Activated CD4-positive, alpha-beta T cell treated with anti-CD3 and anti-CD28 coated beads, Interleukin-2, amount 50 U/mL, for 24 hours (primary cell): Measurements from ENCODE around the gene BRD7.

Source experiments
- DNase-seq, 2 donors: peaks; one replicate each; pipeline ENCODE4 v3.0.0-alpha.2; 2020; ENCODE audit warnings: low read depth in 1 of 2, low spot score in 1 of 2

BRD7 gene

DNA sequence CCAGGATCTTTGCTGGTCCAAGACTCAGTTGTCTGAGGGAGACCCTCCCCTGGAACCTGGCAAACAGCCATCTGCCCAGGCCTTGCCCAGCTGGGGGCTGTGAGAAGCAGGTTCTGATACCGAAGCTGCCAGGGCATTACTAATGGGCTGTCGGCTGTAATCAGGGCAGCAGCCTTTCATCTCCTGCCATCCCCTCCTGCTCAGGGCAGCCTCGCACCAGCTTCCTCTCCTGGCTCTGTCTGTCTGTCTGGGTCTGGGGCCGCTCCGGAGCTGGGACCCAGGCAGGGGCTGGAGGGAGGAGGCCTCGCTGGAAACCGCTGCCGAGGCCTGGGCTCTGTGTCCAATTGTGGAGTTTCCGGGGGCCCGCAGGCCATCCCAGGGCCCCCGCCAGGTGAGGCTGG lies 21.6 kb upstream of the BRD7 start:
- DNase-seq, result no peak

DNA sequence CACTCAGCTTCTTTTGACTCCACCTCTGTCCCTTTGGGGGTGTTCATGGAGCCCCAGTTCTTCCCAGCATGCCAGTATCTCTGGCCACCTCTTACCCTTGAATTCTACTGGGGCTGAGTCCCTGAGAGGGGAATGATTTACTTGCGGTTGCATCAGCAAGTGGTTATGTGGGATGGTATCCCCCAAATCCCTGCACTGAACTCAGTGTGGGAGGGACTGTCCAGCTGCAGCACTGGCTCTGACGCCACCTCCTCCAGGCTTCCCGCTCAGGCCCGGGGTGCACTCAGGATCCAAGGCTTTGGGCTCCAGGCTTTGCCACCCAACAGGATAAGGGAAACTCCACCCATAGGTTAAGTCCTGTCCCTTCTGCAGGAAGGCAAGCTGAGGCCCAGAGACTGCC lies 21.1 kb upstream of the BRD7 start:
- DNase-seq, result no peak

DNA sequence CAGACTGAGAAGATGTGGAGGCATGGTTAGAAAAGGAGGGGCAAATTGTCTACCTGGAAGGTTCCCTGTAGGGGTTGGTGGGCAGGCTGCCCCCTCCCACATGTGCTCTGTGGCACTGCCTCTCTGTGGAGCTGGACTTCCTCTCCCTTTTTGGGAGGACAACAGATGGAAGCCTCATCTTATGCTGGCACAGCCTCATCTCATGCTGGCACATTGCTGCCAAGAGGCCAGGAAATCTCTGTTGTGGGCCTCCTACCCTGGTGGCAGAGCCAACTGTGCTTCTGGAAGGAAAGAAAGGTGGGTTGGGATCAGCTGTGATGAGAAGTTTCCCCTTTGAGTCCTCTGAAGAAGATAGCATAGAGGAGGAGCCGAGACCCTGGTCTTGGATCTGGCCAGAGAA lies 19.7 kb upstream of the BRD7 start:
- DNase-seq, result no peak

DNA sequence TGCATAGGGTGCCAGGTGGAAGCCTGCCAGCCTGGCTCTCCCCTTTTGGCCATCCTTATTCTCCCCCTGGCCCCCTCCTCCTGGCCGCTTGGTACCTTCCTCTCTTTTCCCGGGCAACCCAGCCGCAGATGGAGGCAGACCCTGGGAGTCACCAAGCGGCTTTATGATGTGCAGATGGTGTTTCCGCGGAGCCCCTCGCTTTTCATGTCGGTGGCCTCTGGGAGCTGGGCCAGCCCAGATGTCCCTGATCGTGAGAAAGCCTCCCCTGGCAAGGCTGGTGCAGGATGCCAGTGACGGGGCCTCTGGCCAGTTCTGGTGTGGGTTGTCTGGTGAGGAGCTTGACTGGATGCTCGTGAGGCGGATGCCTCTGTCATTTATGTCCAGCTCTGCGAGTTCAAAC lies 18.0 kb upstream of the BRD7 start:
- no peak for DNase-seq

DNA sequence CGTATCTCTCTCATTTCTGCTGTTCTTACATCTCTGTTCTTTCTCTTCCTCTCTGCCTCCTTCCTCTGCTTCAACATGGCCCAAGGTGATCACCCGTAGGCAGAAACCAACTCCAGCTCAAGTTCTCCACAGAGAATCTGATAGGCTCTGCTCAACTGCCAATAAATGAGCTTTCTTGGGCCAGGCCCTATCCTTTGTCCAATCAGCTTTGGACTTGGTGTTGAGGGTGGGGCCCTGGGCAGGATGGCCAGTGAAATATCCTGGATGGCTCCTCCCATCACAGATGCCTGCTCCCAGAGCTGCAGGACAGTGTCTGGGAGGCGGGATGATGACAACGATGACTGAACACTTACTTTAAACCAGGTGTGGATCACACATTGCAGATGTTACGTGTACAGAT lies 17.4 kb upstream of the BRD7 start:
- DNase-seq, result no peak

GRCh38 chr16:50384500-50385135 lies 15.8 kb upstream of the BRD7 start:
- DNase-seq, result no peak

GRCh38 chr16:50381679-50382440 lies 13.1 kb upstream of the BRD7 start:
- DNase-seq, result no peak

DNA sequence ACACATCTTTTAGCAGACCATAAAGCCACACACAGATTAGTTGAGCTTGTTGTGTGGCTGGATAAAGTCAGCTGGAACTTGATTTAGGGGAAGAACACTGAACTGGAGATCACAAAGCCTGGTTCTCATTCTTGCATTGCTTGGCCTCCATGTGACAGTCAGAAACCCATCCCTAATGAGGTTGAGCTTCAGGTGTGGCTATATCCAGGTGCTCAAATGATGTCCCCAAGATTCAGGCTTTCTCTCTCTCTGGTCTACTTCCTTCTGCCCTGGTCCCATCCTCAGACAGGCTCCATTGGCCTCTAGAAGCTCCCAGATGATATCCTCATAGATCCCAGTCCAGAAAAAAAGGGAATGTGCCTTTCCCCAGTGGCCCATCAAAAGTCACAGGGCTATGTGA lies 9.6 kb upstream of the BRD7 start:
- no peak for DNase-seq

GRCh38 chr16:50377001-50377400 lies 8.2 kb upstream of the BRD7 start:
- no peak for DNase-seq

GRCh38 chr16:50373780-50374179 lies 5.0 kb upstream of the BRD7 start:
- DNase-seq, result no peak

DNA sequence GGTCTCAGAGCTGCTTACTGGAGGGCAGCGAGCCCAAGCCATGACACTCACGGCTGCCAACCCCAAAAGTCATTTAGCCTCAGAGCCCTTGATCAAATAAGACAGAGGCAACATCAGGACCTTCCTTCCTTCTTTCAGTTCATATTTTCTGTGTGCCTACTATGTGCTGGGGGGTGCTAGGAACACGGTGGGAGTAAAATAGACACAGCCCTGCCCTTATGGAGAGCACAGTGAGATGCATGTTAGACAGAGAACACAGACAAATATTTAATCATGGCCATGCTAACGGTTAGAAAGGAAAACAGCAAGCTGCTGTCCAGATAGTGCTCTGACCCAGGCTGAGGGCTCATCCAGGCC lies 4.5 kb upstream of the BRD7 start:
- no peak for DNase-seq

- no peak for DNase-seq
These were observed 4.0 kb upstream of the BRD7 start for GRCh38 chr16:50372611-50373344.

DNA sequence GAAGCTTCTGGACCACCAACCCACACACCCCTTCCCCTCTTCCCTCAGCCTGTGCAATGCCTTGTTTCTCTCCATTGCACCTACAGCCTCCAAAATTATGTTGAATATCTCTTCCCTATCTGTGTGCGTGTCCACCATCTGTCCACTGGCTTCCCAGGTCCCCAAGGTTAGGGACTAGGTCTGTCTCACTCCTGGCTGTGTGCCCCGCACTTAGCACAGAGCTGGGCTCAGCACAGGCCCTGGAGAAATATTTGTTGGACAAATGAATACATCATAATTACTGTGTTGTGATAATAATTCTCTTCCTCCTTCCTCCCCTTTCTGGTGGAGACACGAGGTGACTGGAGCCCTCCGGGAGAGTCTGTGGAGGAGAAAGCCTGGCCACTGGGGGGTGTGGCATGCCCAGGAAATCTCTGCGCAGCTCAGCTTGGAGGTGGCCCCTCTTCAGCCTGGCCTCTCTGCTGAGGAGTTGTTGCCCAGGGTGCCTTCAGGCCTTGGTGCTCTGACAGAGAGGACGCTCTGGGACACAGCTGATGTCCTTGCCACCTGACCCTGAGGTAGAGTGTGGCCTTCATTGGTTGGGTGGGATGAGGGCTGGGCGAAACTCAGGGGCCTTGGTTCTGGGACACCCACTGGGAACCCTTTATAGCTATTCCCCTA lies 3.3 kb upstream of the BRD7 start:
- DNase-seq, result no peak

- no peak for DNase-seq
These were observed 2.4 kb upstream of the BRD7 start for GRCh38 chr16:50371036-50371716.

GRCh38 chr16:50369133-50369804 lies 481 bp upstream of the BRD7 start:
- DNase-seq, result no peak

- DNase-seq, result no peak
These were observed 895 bp downstream of the BRD7 start for GRCh38 chr16:50367777-50368409.

DNA sequence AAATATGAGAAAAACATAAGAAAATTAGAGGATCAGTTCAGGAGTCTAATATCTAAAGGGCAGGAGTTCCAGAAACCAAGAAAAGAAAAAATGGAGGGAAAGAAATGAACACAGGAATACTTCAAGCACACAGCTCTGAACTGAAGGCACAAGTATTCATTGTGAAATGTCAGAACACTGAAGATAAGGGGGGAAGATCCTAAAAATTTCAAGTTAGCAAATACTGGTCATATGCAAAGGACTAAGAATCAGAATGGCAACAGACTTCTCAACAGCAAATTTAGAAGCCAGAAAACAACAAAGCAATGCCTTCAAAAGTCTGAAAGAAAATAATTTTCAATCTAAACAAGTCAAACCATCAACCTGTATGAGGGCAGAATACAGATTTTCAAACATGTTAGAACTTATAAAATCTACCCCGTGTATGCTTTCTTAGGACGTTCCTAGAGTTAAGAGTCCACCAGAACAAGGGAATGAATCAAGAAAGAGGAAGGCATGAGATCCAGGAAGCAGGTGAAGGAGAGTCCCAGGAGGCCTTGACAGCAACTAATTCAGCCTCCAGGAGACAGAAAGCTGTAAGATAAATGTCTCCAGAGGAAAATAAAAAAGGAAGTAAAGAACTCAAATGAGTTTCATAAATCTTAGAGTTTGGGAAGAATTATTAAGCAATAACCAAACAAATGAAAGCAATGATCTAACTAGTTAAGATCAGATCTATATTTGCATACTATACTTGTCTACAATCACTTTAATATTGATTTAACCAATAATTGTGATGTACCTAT lies 2.8 kb downstream of the BRD7 start:
- DNase-seq, result no peak

GRCh38 chr16:50363656-50364055 lies 5.1 kb downstream of the BRD7 start:
- DNase-seq, result no peak

GRCh38 chr16:50360779-50361178 lies 8.0 kb downstream of the BRD7 start:
- DNase-seq, result no peak
